B cell (primary cell): Measurements from ENCODE around the gene USP2.

Source experiments
- CTCF ChIP-seq: fragments of 200-600 bp; IDR thresholded peaks from one replicate; pipeline ENCODE4 v1.8.0; 2022; ENCODE audit warnings: antibody characterized with exemption, mild to moderate bottlenecking
- EZH2 ChIP-seq: IDR thresholded peaks from 2 replicates; pipeline ENCODE4 v1.6.1; 2012; ENCODE audit warnings: borderline replicate concordance, low read depth, mild to moderate bottlenecking, moderate library complexity, low read length; ENCODE audit not compliant: insufficient read depth, poor library complexity, severe bottlenecking

- TF ChIP-seq CTCF: no peak
- no peak for TF ChIP-seq EZH2
These were observed 44.6 kb downstream of the USP2 start for GRCh38 chr11:119336744-119337469.
